Measurements from ENCODE around the gene TPST1.
"Not testable (repeated sequence)": the region's sequence is repeated elsewhere in the genome, so short reads cannot be mapped to it uniquely, and the experiment has no call there.

Gene TPST1

GRCh38 chr7:66315192-66315591 is 110.1 kb downstream of the TPST1 start:
- Histone ChIP-seq H3K4me3 (ENCODE audit: low read depth, low read length) (no peak overlapping the region), H3K27ac (ENCODE audit: low read depth, low read length) (0 out of 2 replicates have a peak overlapping the region, but pooled peaks have one; percentile 36)

GRCh38 chr7:66319407-66319979 is 114.4 kb downstream of the TPST1 start:
- Histone ChIP-seq H3K4me1 (ENCODE audit: control insufficient read depth, insufficient read depth, low read length) (peaks cover 8% of the 10 kb centered on the region), H3K36me3 (ENCODE audit: control insufficient read depth, insufficient read depth, low read length) (no peaks in the 10 kb centered on the region), H3K4me3 (ENCODE audit: low read depth, low read length) (no peak overlapping the region), H3K27me3 (ENCODE audit: control insufficient read depth, insufficient read depth, low read length) (no peaks in the 10 kb centered on the region), H3K27ac (ENCODE audit: low read depth, low read length) (no peak overlapping the region), H3K9ac (ENCODE audit: low read length) (no peak overlapping the region), H3K9me3 (ENCODE audit: control insufficient read depth, insufficient read depth, low read depth, low read length) (peaks cover 14% of the 10 kb centered on the region)

More at GRCh38 chr7:66315192-66315591, 110.1 kb downstream of the TPST1 start:
- H3K27me3 ChIP-seq (ENCODE audit: control insufficient read depth, insufficient read depth, low read length): no peaks in the 10 kb centered on the region
- peaks cover 8% of the 10 kb centered on the region for H3K4me1 ChIP-seq (ENCODE audit: control insufficient read depth, insufficient read depth, low read length)
- H3K9me3 ChIP-seq (ENCODE audit: control insufficient read depth, insufficient read depth, low read depth, low read length): no peaks in the 10 kb centered on the region
- no peak overlapping the region for H3K9ac ChIP-seq (ENCODE audit: low read length)
- no peaks in the 10 kb centered on the region for H3K36me3 ChIP-seq (ENCODE audit: control insufficient read depth, insufficient read depth, low read length)

GRCh38 chr7:66321283-66321682 is 116.1 kb downstream of the TPST1 start:
- H3K9me3 ChIP-seq (ENCODE audit: control insufficient read depth, insufficient read depth, low read depth, low read length): peaks cover 14% of the 10 kb centered on the region

GRCh38 chr7:66323114-66323796 is 118.1 kb downstream of the TPST1 start:
- H3K9ac ChIP-seq (ENCODE audit: low read length): no peak overlapping the region
- no peak overlapping the region for H3K27ac ChIP-seq (ENCODE audit: low read depth, low read length)
- H3K4me3 ChIP-seq (ENCODE audit: low read depth, low read length): no peak overlapping the region
- peaks cover 14% of the 10 kb centered on the region for H3K9me3 ChIP-seq (ENCODE audit: control insufficient read depth, insufficient read depth, low read depth, low read length)
- H3K36me3 ChIP-seq (ENCODE audit: control insufficient read depth, insufficient read depth, low read length): no peaks in the 10 kb centered on the region
- no peaks in the 10 kb centered on the region for H3K27me3 ChIP-seq (ENCODE audit: control insufficient read depth, insufficient read depth, low read length)
- H3K4me1 ChIP-seq (ENCODE audit: control insufficient read depth, insufficient read depth, low read length): no peaks in the 10 kb centered on the region

More at GRCh38 chr7:66321283-66321682, 116.1 kb downstream of the TPST1 start:
- Histone ChIP-seq H3K9ac (ENCODE audit: low read length) (no peak overlapping the region), H3K4me3 (ENCODE audit: low read depth, low read length) (no peak overlapping the region), H3K4me1 (ENCODE audit: control insufficient read depth, insufficient read depth, low read length) (no peaks in the 10 kb centered on the region), H3K27ac (ENCODE audit: low read depth, low read length) (no peak overlapping the region), H3K27me3 (ENCODE audit: control insufficient read depth, insufficient read depth, low read length) (no peaks in the 10 kb centered on the region), H3K36me3 (ENCODE audit: control insufficient read depth, insufficient read depth, low read length) (no peaks in the 10 kb centered on the region)

GRCh38 chr7:66324985-66325384 is 119.9 kb downstream of the TPST1 start:
- peaks cover 14% of the 10 kb centered on the region for H3K9me3 ChIP-seq (ENCODE audit: control insufficient read depth, insufficient read depth, low read depth, low read length)
- not testable (repeated sequence) for H3K27ac ChIP-seq (ENCODE audit: low read depth, low read length); H3K4me3 ChIP-seq (ENCODE audit: low read depth, low read length); H3K36me3 ChIP-seq (ENCODE audit: control insufficient read depth, insufficient read depth, low read length); H3K27me3 ChIP-seq (ENCODE audit: control insufficient read depth, insufficient read depth, low read length); H3K4me1 ChIP-seq (ENCODE audit: control insufficient read depth, insufficient read depth, low read length); H3K9ac ChIP-seq (ENCODE audit: low read length)

- H3K4me3 ChIP-seq (ENCODE audit: low read depth, low read length): no peak overlapping the region
- H3K27ac ChIP-seq (ENCODE audit: low read depth, low read length): no peak overlapping the region
- H3K9ac ChIP-seq (ENCODE audit: low read length): no peak overlapping the region
- peaks cover 5% of the 10 kb centered on the region for H3K9me3 ChIP-seq (ENCODE audit: control insufficient read depth, insufficient read depth, low read depth, low read length)
- no peaks in the 10 kb centered on the region for H3K4me1 ChIP-seq (ENCODE audit: control insufficient read depth, insufficient read depth, low read length)
- no peaks in the 10 kb centered on the region for H3K27me3 ChIP-seq (ENCODE audit: control insufficient read depth, insufficient read depth, low read length)
- no peaks in the 10 kb centered on the region for H3K36me3 ChIP-seq (ENCODE audit: control insufficient read depth, insufficient read depth, low read length)
These were observed 121.5 kb downstream of the TPST1 start for GRCh38 chr7:66326501-66327215.

- Histone ChIP-seq H3K4me3 (ENCODE audit: low read depth, low read length) (no peak overlapping the region), H3K27ac (ENCODE audit: low read depth, low read length) (no peak overlapping the region), H3K9ac (ENCODE audit: low read length) (no peak overlapping the region), H3K9me3 (ENCODE audit: control insufficient read depth, insufficient read depth, low read depth, low read length) (peaks cover 4% of the 10 kb centered on the region; the same call in 1 of the 2 replicates), H3K4me1 (ENCODE audit: control insufficient read depth, insufficient read depth, low read length) (no peaks in the 10 kb centered on the region), H3K27me3 (ENCODE audit: control insufficient read depth, insufficient read depth, low read length) (no peaks in the 10 kb centered on the region), H3K36me3 (ENCODE audit: control insufficient read depth, insufficient read depth, low read length) (no peaks in the 10 kb centered on the region)
These were observed 125.8 kb downstream of the TPST1 start for GRCh38 chr7:66330961-66331360.

GRCh38 chr7:66331883-66332282 is 126.7 kb downstream of the TPST1 start:
- H3K27me3 ChIP-seq (ENCODE audit: control insufficient read depth, insufficient read depth, low read length): no peaks in the 10 kb centered on the region
- H3K36me3 ChIP-seq (ENCODE audit: control insufficient read depth, insufficient read depth, low read length): no peaks in the 10 kb centered on the region
- no peak overlapping the region for H3K27ac ChIP-seq (ENCODE audit: low read depth, low read length)
- no peak overlapping the region for H3K4me3 ChIP-seq (ENCODE audit: low read depth, low read length)
- H3K9me3 ChIP-seq (ENCODE audit: control insufficient read depth, insufficient read depth, low read depth, low read length): peaks cover 11% of the 10 kb centered on the region
- H3K9ac ChIP-seq (ENCODE audit: low read length): no peak overlapping the region
- H3K4me1 ChIP-seq (ENCODE audit: control insufficient read depth, insufficient read depth, low read length): no peaks in the 10 kb centered on the region

- H3K4me3 ChIP-seq (ENCODE audit: low read depth, low read length): no peak overlapping the region
- no peak overlapping the region for H3K27ac ChIP-seq (ENCODE audit: low read depth, low read length)
These were observed 128.3 kb downstream of the TPST1 start for GRCh38 chr7:66333443-66333842.

GRCh38 chr7:66335318-66335717 is 130.2 kb downstream of the TPST1 start:
- H3K4me1 ChIP-seq (ENCODE audit: control insufficient read depth, insufficient read depth, low read length): no peaks in the 10 kb centered on the region
- H3K27me3 ChIP-seq (ENCODE audit: control insufficient read depth, insufficient read depth, low read length): no peaks in the 10 kb centered on the region
- no peak overlapping the region for H3K4me3 ChIP-seq (ENCODE audit: low read depth, low read length)
- peaks cover 17% of the 10 kb centered on the region for H3K9me3 ChIP-seq (ENCODE audit: control insufficient read depth, insufficient read depth, low read depth, low read length)
- H3K9ac ChIP-seq (ENCODE audit: low read length): no peak overlapping the region
- H3K36me3 ChIP-seq (ENCODE audit: control insufficient read depth, insufficient read depth, low read length): no peaks in the 10 kb centered on the region
- no peak overlapping the region for H3K27ac ChIP-seq (ENCODE audit: low read depth, low read length)

More at GRCh38 chr7:66333443-66333842, 128.3 kb downstream of the TPST1 start:
- peaks cover 12% of the 10 kb centered on the region for H3K9me3 ChIP-seq (ENCODE audit: control insufficient read depth, insufficient read depth, low read depth, low read length)
- no peaks in the 10 kb centered on the region for H3K36me3 ChIP-seq (ENCODE audit: control insufficient read depth, insufficient read depth, low read length)
- H3K4me1 ChIP-seq (ENCODE audit: control insufficient read depth, insufficient read depth, low read length): no peaks in the 10 kb centered on the region
- H3K27me3 ChIP-seq (ENCODE audit: control insufficient read depth, insufficient read depth, low read length): no peaks in the 10 kb centered on the region
- H3K9ac ChIP-seq (ENCODE audit: low read length): no peak overlapping the region

GRCh38 chr7:66336760-66337159 is 131.6 kb downstream of the TPST1 start:
- no peak overlapping the region for H3K9ac ChIP-seq (ENCODE audit: low read length)
- H3K27me3 ChIP-seq (ENCODE audit: control insufficient read depth, insufficient read depth, low read length): no peaks in the 10 kb centered on the region
- H3K4me3 ChIP-seq (ENCODE audit: low read depth, low read length): no peak overlapping the region
- H3K27ac ChIP-seq (ENCODE audit: low read depth, low read length): no peak overlapping the region
- peaks cover 18% of the 10 kb centered on the region for H3K9me3 ChIP-seq (ENCODE audit: control insufficient read depth, insufficient read depth, low read depth, low read length)
- no peaks in the 10 kb centered on the region for H3K36me3 ChIP-seq (ENCODE audit: control insufficient read depth, insufficient read depth, low read length)
- no peaks in the 10 kb centered on the region for H3K4me1 ChIP-seq (ENCODE audit: control insufficient read depth, insufficient read depth, low read length)
